Measurements from ENCODE around the gene SPATA24.

Gene SPATA24

GRCh38 chr5:139396691-139397090, 7.2 kb downstream of the SPATA24 start:
- H3K36me3 ChIP-seq (ENCODE audit: control insufficient read depth in 4 of 4, insufficient read depth in 4 of 4, low read length in 3 of 4): peaks cover 3 to 18% (median 6%) of the 10 kb centered on the region in 4 experiments
- 96% methylated on average over 7 of the region's 8 CpGs for WGBS (ENCODE audit: insufficient coverage)
- peaks cover 0 to 35% (median 30%) of the 10 kb centered on the region in 4 experiments for H3K4me1 ChIP-seq (ENCODE audit: control extremely low read depth in 1 of 4, control insufficient read depth in 4 of 4, insufficient read depth in 4 of 4, low read length in 3 of 4)
- no peak for DNase-seq
- H3K4me3 ChIP-seq (ENCODE audit: control insufficient read depth in 1 of 7, extremely low read depth in 1 of 7, insufficient read depth in 4 of 7, low read depth in 2 of 7, low read length in 6 of 7): no peak overlapping the region
- ChIA-PET POLR2A (no interaction called here), CTCF (interaction anchor here (1.3 to 1.8 kb wide), 5 partner anchors 10 to 106 kb away, joined by 3 to 6 read pairs (median 3); no protein-coding TSS in a partner anchor)
- no peak overlapping the region for H3K27ac ChIP-seq (ENCODE audit: insufficient read depth in 1 of 2, low read depth in 1 of 2, low read length in 2 of 2, poor library complexity in 1 of 2, severe bottlenecking in 2 of 2)
- no peaks in the 10 kb centered on the region for H3K27me3 ChIP-seq (replicated peaks in 2 of 5; ENCODE audit: control insufficient read depth in 4 of 5, insufficient read depth in 5 of 5, low read length in 4 of 5)
- H3K9me3 ChIP-seq (ENCODE audit: control extremely low read depth in 1 of 5, control insufficient read depth in 4 of 5, insufficient read depth in 2 of 5, low read depth in 1 of 5, low read length in 4 of 5): no peaks in the 10 kb centered on the region

- no peaks in the 10 kb centered on the region for H3K27me3 ChIP-seq (replicated peaks in 2 of 5; ENCODE audit: control insufficient read depth in 4 of 5, insufficient read depth in 5 of 5, low read length in 4 of 5)
- CTCF ChIA-PET: interaction anchor here (0.8 to 1.8 kb wide), 10 partner anchors 9 to 117 kb away, joined by 3 to 6 read pairs (median 4); no protein-coding TSS in a partner anchor
- no peak for DNase-seq
- WGBS (ENCODE audit: insufficient coverage): 100% methylated on average over 6 of the region's 8 CpGs
- no peak overlapping the region for H3K4me3 ChIP-seq (ENCODE audit: control insufficient read depth in 1 of 7, extremely low read depth in 1 of 7, insufficient read depth in 4 of 7, low read depth in 2 of 7, low read length in 6 of 7)
- peaks cover 3 to 15% (median 6%) of the 10 kb centered on the region in 4 experiments for H3K36me3 ChIP-seq (ENCODE audit: control insufficient read depth in 4 of 4, insufficient read depth in 4 of 4, low read length in 3 of 4)
- H3K9me3 ChIP-seq (ENCODE audit: control extremely low read depth in 1 of 5, control insufficient read depth in 4 of 5, insufficient read depth in 2 of 5, low read depth in 1 of 5, low read length in 4 of 5): no peaks in the 10 kb centered on the region
- POLR2A ChIA-PET: no interaction called here
- peaks cover 0 to 42% (median 36%) of the 10 kb centered on the region in 4 experiments for H3K4me1 ChIP-seq (ENCODE audit: control extremely low read depth in 1 of 4, control insufficient read depth in 4 of 4, insufficient read depth in 4 of 4, low read length in 3 of 4)
- H3K27ac ChIP-seq (ENCODE audit: insufficient read depth in 1 of 2, low read depth in 1 of 2, low read length in 2 of 2, poor library complexity in 1 of 2, severe bottlenecking in 2 of 2): no peak overlapping the region
Measured at GRCh38 chr5:139395844-139396640, 7.8 kb downstream of the SPATA24 start.

GRCh38 chr5:139394654-139395566, 9.0 kb downstream of the SPATA24 start, which contains the start of gene PROB1:
PROB1 (minus strand) TSS chr5:139395104; CDS start chr5:139395081, 23 bp downstream.
- H3K4me3 ChIP-seq (ENCODE audit: control insufficient read depth in 1 of 7, extremely low read depth in 1 of 7, insufficient read depth in 4 of 7, low read depth in 2 of 7, low read length in 6 of 7): peak within 1 kb of the TSS; percentile 47 to 81 (median 72)
- peaks cover 3 to 15% (median 6%) of the 10 kb centered on the region in 4 experiments for H3K36me3 ChIP-seq (ENCODE audit: control insufficient read depth in 4 of 4, insufficient read depth in 4 of 4, low read length in 3 of 4)
- ChIA-PET POLR2A (interaction anchor here (0.5 kb wide), 1 partner anchor 85 kb away, joined by 5 read pairs; no protein-coding TSS in a partner anchor), CTCF (interaction anchor here (1.1 to 6.0 kb wide), 9 partner anchors 7 to 118 kb away, joined by 3 to 60 read pairs (median 4); partner anchors contain the start of gene SPATA24)
- peak within 1 kb of the TSS in 1 of 2 experiments; percentile 49 for H3K27ac ChIP-seq (ENCODE audit: insufficient read depth in 1 of 2, low read depth in 1 of 2, low read length in 2 of 2, poor library complexity in 1 of 2, severe bottlenecking in 2 of 2)
- DNase-seq: no peak
- no peaks in the 10 kb centered on the region for H3K27me3 ChIP-seq (replicated peaks in 2 of 5; ENCODE audit: control insufficient read depth in 4 of 5, insufficient read depth in 5 of 5, low read length in 4 of 5)
- no peaks in the 10 kb centered on the region for H3K9me3 ChIP-seq (ENCODE audit: control extremely low read depth in 1 of 5, control insufficient read depth in 4 of 5, insufficient read depth in 2 of 5, low read depth in 1 of 5, low read length in 4 of 5)
- 76% methylated on average over 71 of the region's 76 CpGs for WGBS (ENCODE audit: insufficient coverage)
- H3K4me1 ChIP-seq (ENCODE audit: control extremely low read depth in 1 of 4, control insufficient read depth in 4 of 4, insufficient read depth in 4 of 4, low read length in 3 of 4): peaks cover 0 to 53% (median 47%) of the 10 kb centered on the region in 4 experiments

GRCh38 chr5:139394123-139394653, 9.7 kb downstream of the SPATA24 start:
- H3K4me3 ChIP-seq (ENCODE audit: control insufficient read depth in 1 of 7, extremely low read depth in 1 of 7, insufficient read depth in 4 of 7, low read depth in 2 of 7, low read length in 6 of 7): peak overlapping the region; percentile 47 to 81 (median 72)
- H3K36me3 ChIP-seq (ENCODE audit: control insufficient read depth in 4 of 4, insufficient read depth in 4 of 4, low read length in 3 of 4): peaks cover 0 to 15% (median 6%) of the 10 kb centered on the region in 4 experiments
- H3K9me3 ChIP-seq (ENCODE audit: control extremely low read depth in 1 of 5, control insufficient read depth in 4 of 5, insufficient read depth in 2 of 5, low read depth in 1 of 5, low read length in 4 of 5): no peaks in the 10 kb centered on the region
- H3K27ac ChIP-seq (ENCODE audit: insufficient read depth in 1 of 2, low read depth in 1 of 2, low read length in 2 of 2, poor library complexity in 1 of 2, severe bottlenecking in 2 of 2): peak overlapping the region in 1 of 2 experiments; percentile 49
- H3K4me1 ChIP-seq (ENCODE audit: control extremely low read depth in 1 of 4, control insufficient read depth in 4 of 4, insufficient read depth in 4 of 4, low read length in 3 of 4): peaks cover 0 to 60% (median 55%) of the 10 kb centered on the region in 4 experiments
- DNase-seq: peak; percentile 66 to 77 (median 72)
- H3K27me3 ChIP-seq (replicated peaks in 2 of 5; ENCODE audit: control insufficient read depth in 4 of 5, insufficient read depth in 5 of 5, low read length in 4 of 5): no peaks in the 10 kb centered on the region
- CTCF ChIA-PET: interaction anchor here (0.6 to 6.0 kb wide), 3 partner anchors 8 to 936 kb away, joined by 3 to 60 read pairs (median 4); partner anchors contain the start of gene SPATA24
- 3% methylated on average over 44 of the region's 62 CpGs for WGBS (ENCODE audit: insufficient coverage)
- POLR2A ChIA-PET: interaction anchor here (0.5 kb wide), 1 partner anchor 86 kb away, joined by 5 read pairs; no protein-coding TSS in a partner anchor

GRCh38 chr5:139393497-139394122, 10.3 kb downstream of the SPATA24 start:
- WGBS (ENCODE audit: insufficient coverage): 6% methylated on average over 47 of the region's 49 CpGs
- no peaks in the 10 kb centered on the region for H3K9me3 ChIP-seq (ENCODE audit: control extremely low read depth in 1 of 5, control insufficient read depth in 4 of 5, insufficient read depth in 2 of 5, low read depth in 1 of 5, low read length in 4 of 5)
- CTCF ChIA-PET: interaction anchor here (0.6 to 6.0 kb wide), 7 partner anchors 9 to 936 kb away, joined by 3 to 60 read pairs (median 3); partner anchors contain the start of genes PAIP2 and SPATA24
- H3K36me3 ChIP-seq (ENCODE audit: control insufficient read depth in 4 of 4, insufficient read depth in 4 of 4, low read length in 3 of 4): peaks cover 0 to 15% (median 6%) of the 10 kb centered on the region in 4 experiments
- no peaks in the 10 kb centered on the region for H3K27me3 ChIP-seq (replicated peaks in 2 of 5; ENCODE audit: control insufficient read depth in 4 of 5, insufficient read depth in 5 of 5, low read length in 4 of 5)
- peak overlapping the region; percentile 47 to 81 (median 72) for H3K4me3 ChIP-seq (ENCODE audit: control insufficient read depth in 1 of 7, extremely low read depth in 1 of 7, insufficient read depth in 4 of 7, low read depth in 2 of 7, low read length in 6 of 7)
- peaks cover 0 to 66% (median 60%) of the 10 kb centered on the region in 4 experiments for H3K4me1 ChIP-seq (ENCODE audit: control extremely low read depth in 1 of 4, control insufficient read depth in 4 of 4, insufficient read depth in 4 of 4, low read length in 3 of 4)
- H3K27ac ChIP-seq (ENCODE audit: insufficient read depth in 1 of 2, low read depth in 1 of 2, low read length in 2 of 2, poor library complexity in 1 of 2, severe bottlenecking in 2 of 2): peak overlapping the region in 1 of 2 experiments; percentile 49
- POLR2A ChIA-PET: no interaction called here
- DNase-seq: no peak

Measured in common myeloid progenitor, CD34-positive (primary cell).